Testis (tissue), 3 donors: ENCODE data around the gene SPINDOC. TPM values are rescaled to one million over a fixed set of nuclear protein-coding genes. Genes with fewer than 3 reads are reported as not detected.
"Not testable (repeated sequence)": the region's sequence is repeated elsewhere in the genome, so short reads cannot be mapped to it uniquely, and the experiment has no call there.

Experiments used
- DNase-seq: peaks from one replicate; pipeline ENCODE4 v3.0.0-alpha.2; 2019
- H3K27ac ChIP-seq, 2 donors: fragments of 200-600 bp; sonication (generic); one replicate each; pipeline ENCODE4 v1.5.1; 2019
- H3K27me3 ChIP-seq: fragments of 200-600 bp; sonication (generic); one replicate; pipeline ENCODE4 v1.5.1; 2019
- H3K36me3 ChIP-seq: fragments of 200-600 bp; sonication (generic); one replicate; pipeline ENCODE4 v1.5.1; 2017; ENCODE audit warnings: low read depth; ENCODE audit errors: missing control alignments
- H3K4me1 ChIP-seq: fragments of 200-600 bp; sonication (generic); one replicate; pipeline ENCODE4 v1.5.1; 2019
- H3K4me3 ChIP-seq, 2 donors: fragments of 200-600 bp; sonication (generic); one replicate each; pipeline ENCODE4 v1.5.1; 2017 to 2019
- H3K9me3 ChIP-seq: fragments of 200-600 bp; sonication (generic); one replicate; pipeline ENCODE4 v1.5.1; 2017
- POLR2A ChIP-seq: fragments of 450-650 bp; IDR thresholded peaks from one replicate; pipeline ENCODE4 v1.6.1; 2017; ENCODE audit warnings: antibody characterized with exemption, mild to moderate bottlenecking, moderate library complexity
- WGBS, 2 donors: methylation state at CpG; one replicate each; pipeline ENCODE4 v1.1.5; 2018; 5-methylcytosine and 5-hydroxymethylcytosine counted together
- intact Hi-C: fragments of 100-400 bp; cut with DNase I; formaldehyde crosslinking; loops from one replicate; pipeline ENCODE4 v1.15.1; 2023; ENCODE audit warnings: low total_unique reads
- polyA plus RNA-seq: library from polyadenylated mRNA; stranded (reverse); fragments of 350-450 nt; fragmentation: Illumina TruSeq; extraction: RNeasy Lipid Tissue Mini Kit (QIAGEN cat#74804); gene quantifications from one replicate; pipeline ENCODE4 v1.2.3, GENCODE V29; 2014; ENCODE audit warnings: low read depth, low replicate concordance; ENCODE audit not compliant: insufficient read depth
- total RNA-seq, 2 donors: library from RNA; depleted of rRNA; stranded (reverse); fragments of >200 nt; gene quantifications; one replicate each; pipeline ENCODE4 v1.2.3, GENCODE V29; 2016
- TF ChIP-seq, protein P1 (sequence below), 3 experiments: fragments of 450-650 bp in 2 of 3; fragments of 200-600 bp in 1 of 3; sonication (generic) in 1 of 3; IDR thresholded peaks; one replicate each; pipeline ENCODE4 v1.5.1; 2016 to 2019; ENCODE audit warnings: antibody characterized with exemption in 3 of 3, mild to moderate bottlenecking in 2 of 3, moderate library complexity in 1 of 3

SPINDOC gene
- total and polyA plus RNA-seq, 3 donors from 2014 or later: 38.6 to 71.6 (median 45.1) TPM

DNA sequence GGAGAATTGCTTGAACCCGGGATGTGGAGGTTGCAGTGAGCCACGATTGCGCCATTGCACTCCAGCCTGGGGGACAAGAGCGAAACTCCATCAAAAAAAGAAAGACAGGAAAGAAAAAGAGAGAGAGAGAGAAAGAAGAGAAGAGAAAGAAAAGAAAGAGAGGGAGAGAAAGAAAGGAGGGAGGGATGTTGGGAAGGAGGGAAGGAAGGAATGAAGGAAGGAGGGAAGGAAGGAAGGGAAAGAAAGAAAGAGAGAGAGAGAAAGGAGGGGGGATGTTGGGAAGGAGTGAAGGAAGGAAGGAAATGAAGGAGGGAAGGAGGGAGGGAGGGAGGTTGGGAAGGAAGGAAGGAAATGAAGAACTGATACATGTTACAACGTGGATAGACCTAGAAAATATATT lies 12.3 kb upstream of the SPINDOC start:
- H3K27ac ChIP-seq: no peak overlapping the region
- no peaks in the 10 kb centered on the region for H3K27me3 ChIP-seq
- no peaks in the 10 kb centered on the region for H3K36me3 ChIP-seq
- no peak for DNase-seq
- intact Hi-C loops: no loop called here
- WGBS, 2 donors: 81 to 90% methylated on average over 5 of the region's 5 CpGs
- H3K4me3 ChIP-seq: no peak overlapping the region
- H3K9me3 ChIP-seq: no peaks in the 10 kb centered on the region
- H3K4me1 ChIP-seq: no peaks in the 10 kb centered on the region
- TF ChIP-seq, protein P1, sequence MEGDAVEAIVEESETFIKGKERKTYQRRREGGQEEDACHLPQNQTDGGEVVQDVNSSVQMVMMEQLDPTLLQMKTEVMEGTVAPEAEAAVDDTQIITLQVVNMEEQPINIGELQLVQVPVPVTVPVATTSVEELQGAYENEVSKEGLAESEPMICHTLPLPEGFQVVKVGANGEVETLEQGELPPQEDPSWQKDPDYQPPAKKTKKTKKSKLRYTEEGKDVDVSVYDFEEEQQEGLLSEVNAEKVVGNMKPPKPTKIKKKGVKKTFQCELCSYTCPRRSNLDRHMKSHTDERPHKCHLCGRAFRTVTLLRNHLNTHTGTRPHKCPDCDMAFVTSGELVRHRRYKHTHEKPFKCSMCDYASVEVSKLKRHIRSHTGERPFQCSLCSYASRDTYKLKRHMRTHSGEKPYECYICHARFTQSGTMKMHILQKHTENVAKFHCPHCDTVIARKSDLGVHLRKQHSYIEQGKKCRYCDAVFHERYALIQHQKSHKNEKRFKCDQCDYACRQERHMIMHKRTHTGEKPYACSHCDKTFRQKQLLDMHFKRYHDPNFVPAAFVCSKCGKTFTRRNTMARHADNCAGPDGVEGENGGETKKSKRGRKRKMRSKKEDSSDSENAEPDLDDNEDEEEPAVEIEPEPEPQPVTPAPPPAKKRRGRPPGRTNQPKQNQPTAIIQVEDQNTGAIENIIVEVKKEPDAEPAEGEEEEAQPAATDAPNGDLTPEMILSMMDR (IDR thresholded peaks at IDR 0.05): no peak
- TF ChIP-seq POLR2A: no peak

DNA sequence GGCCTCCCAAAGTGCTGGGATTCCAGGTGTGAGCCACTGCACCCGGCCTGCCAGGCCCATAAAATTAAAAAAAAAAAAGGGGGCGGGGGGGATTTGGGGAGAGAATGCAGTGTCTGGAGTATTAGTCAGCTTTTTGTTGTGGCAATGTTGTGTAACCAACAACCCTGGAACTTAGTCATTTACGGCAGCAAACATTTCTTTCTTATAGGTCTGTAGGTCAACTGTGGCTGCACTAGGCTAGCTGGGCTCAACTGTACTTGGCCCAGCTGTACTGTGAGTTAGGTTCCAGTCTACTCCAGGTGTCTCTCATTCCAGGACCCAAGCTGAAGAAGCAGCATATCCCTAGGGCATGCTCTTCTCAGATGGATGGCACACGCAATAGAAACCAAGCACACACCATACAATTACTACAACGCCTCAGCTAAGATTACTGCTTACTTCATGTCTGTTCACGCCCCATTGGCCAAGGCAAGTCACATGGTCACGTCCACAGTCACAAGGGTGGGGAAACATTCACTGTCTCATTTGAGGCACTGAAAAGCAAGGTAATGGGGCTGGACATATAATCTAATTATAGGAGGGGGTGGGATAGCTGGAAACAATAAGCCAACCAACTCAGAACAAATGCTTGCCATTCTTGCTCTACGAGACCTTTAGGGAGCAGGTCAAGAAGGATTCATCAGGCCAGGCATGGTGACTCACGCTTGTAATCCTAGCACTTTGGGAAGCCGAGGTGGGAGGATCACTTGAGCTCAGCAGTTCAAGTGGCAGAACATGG lies 10.4 kb upstream of the SPINDOC start:
- Histone ChIP-seq H3K36me3 (no peaks in the 10 kb centered on the region), H3K27me3 (no peaks in the 10 kb centered on the region), H3K4me1 (no peaks in the 10 kb centered on the region), H3K4me3 (no peak overlapping the region), H3K9me3 (no peaks in the 10 kb centered on the region), H3K27ac (no peak overlapping the region)
- intact Hi-C loops: no loop called here
- no peak for TF ChIP-seq POLR2A
- TF ChIP-seq, protein P1 (IDR thresholded peaks at IDR 0.05): no peak
- 91 to 92% methylated on average over 10 of the region's 10 CpGs for WGBS, 2 donors
- no peak for DNase-seq

- Histone ChIP-seq H3K9me3 (no peaks in the 10 kb centered on the region), H3K4me3 (no peak overlapping the region), H3K36me3 (no peaks in the 10 kb centered on the region), H3K27ac (no peak overlapping the region), H3K27me3 (no peaks in the 10 kb centered on the region), H3K4me1 (no peaks in the 10 kb centered on the region)
- DNase-seq: no peak
- TF ChIP-seq, protein P1 (IDR thresholded peaks at IDR 0.05): no peak
- TF ChIP-seq POLR2A: no peak
- 77 to 81% methylated on average over 6 of the region's 6 CpGs for WGBS, 2 donors
- intact Hi-C loops: no loop called here
Observed at GRCh38 chr11:63804259-63804658, 9.0 kb upstream of the SPINDOC start.

GRCh38 chr11:63805844-63806415 lies 7.3 kb upstream of the SPINDOC start:
- TF ChIP-seq, protein P1 (IDR thresholded peaks at IDR 0.05): no peak
- TF ChIP-seq POLR2A: no peak
- Histone ChIP-seq H3K27me3 (no peaks in the 10 kb centered on the region), H3K36me3 (no peaks in the 10 kb centered on the region), H3K27ac (no peak overlapping the region), H3K4me1 (no peaks in the 10 kb centered on the region), H3K4me3 (no peak overlapping the region), H3K9me3 (no peaks in the 10 kb centered on the region)
- 67 to 74% methylated on average over 9 of the region's 9 CpGs for WGBS, 2 donors
- intact Hi-C loops: no loop called here
- DNase-seq: no peak

DNA sequence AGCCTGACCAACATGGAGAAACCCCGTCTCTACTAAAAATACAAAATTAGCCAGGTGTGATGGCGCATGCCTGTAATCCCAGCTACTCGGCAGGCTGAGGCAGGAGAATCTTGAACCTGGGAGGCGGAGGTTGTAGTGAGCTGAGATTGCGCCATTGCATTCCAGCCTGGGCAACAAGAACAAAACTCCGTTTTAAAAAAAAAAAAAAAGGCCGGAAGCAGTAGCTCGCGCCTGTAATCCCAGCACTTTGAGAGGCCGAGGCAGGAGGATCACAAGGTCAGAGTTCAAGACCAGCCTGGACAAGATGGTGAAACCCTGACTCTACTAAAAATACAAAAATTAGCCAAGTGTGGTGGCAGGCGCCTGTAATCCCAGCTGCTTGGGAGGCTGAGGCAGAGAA lies 2.9 kb upstream of the SPINDOC start:
- DNase-seq, H3K4me1 ChIP-seq, H3K27me3 ChIP-seq, H3K4me3 ChIP-seq, H3K27ac ChIP-seq, H3K36me3 ChIP-seq, intact Hi-C loops, H3K9me3 ChIP-seq: not testable (repeated sequence)
- WGBS, 2 donors: 87 to 91% methylated on average over 11 of the region's 11 CpGs
